GM12892 (cell line): ENCODE data around the gene SHANK2.

Experiments used
- POLR2A ChIP-seq: IDR thresholded peaks from 2 replicates; pipeline ENCODE4 v1.6.1; 2011; ENCODE audit warnings: low read depth, low read length, control low read depth
- POLR2AphosphoS5 ChIP-seq: IDR thresholded peaks from 2 replicates; pipeline ENCODE4 v1.6.1; 2011; ENCODE audit warnings: low read depth, low read length, control low read depth
- TAF1 ChIP-seq: IDR thresholded peaks from 2 replicates; pipeline ENCODE4 v1.6.1; 2011; ENCODE audit warnings: low read depth, mild to moderate bottlenecking, control low read depth, low read length, borderline replicate concordance

DNA sequence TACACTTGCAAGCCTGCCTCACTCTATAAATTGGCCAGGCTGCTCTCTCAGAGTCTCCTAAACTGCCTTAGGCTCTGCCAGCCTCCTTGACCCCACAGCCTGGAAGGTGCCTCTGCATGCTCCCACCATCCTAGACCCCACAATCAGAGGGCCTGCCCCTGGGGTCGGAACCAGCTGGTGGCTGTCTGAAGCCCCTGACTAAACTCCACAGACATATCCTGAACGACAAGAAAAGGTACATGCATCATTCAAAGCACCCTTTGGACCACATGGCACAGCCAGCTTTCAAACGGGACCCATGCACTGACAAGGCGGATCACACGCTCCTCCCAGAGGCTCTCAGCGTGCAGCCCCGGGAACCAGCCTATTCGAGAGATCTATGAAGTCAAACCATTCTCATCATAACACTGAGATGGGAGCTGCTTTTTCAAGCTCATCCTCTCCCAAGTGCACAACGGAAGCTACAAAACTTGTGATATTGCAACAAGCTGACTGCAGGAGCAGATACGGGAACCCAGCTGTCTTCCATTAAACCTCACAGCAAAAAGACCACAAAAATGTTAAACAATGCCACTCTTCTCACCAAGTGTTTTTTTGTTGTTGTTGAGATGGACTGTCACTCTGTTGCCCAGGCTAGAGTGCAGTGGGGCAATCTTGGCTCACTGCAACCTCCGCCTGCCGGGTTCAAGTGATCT, 8.1 kb downstream of the SHANK2 start:
- TF ChIP-seq TAF1 (no peak), POLR2AphosphoS5 (no peak), POLR2A (no peak)
